K562 (cell line): Measurements from ENCODE around the gene TTLL11. TPM values are rescaled to one million over a fixed set of nuclear protein-coding genes. Genes with fewer than 3 reads are reported as not detected.
A peak's percentile ranks its signal among the peaks of the same experiment; 100 is the strongest.

Experiments
- E2F1 ChIP-seq: sonication (generic); formaldehyde crosslinking; IDR thresholded peaks from 2 replicates; pipeline ENCODE4 v1.8.1; 2023; ENCODE audit warnings: mild to moderate bottlenecking, missing genetic modification reagents, moderate library complexity
- EGR1 ChIP-seq: fragments of 450-650 bp; conservative IDR thresholded peaks from 2 replicates; pipeline ENCODE4 v1.6.1; 2017; ENCODE audit warnings: mild to moderate bottlenecking
- MXD1 ChIP-seq: fragments of 250-450 bp; sonication (Bioruptor Pico); IDR thresholded peaks from 2 replicates; pipeline ENCODE4 v1.8.0; 2021; ENCODE audit warnings: borderline replicate concordance, mild to moderate bottlenecking, moderate library complexity; ENCODE audit not compliant: poor library complexity, severe bottlenecking
- PRMT5 ChIP-seq: sonication (generic); formaldehyde crosslinking; IDR thresholded peaks from 2 replicates; pipeline ENCODE4 v1.5.0; 2020; ENCODE audit warnings: missing genetic modification reagents
- PTTG1 ChIP-seq: fragments of 450-650 bp; IDR thresholded peaks from 2 replicates; pipeline ENCODE4 v1.6.1; 2016; ENCODE audit warnings: low read depth, mild to moderate bottlenecking, missing genetic modification characterization, missing compliant biosample characterization
- PURB ChIP-seq: sonication (generic); formaldehyde crosslinking; IDR thresholded peaks from 2 replicates; pipeline ENCODE4 v1.9.0; 2021; ENCODE audit warnings: low read depth, mild to moderate bottlenecking, missing genetic modification reagents
- TAF9B ChIP-seq: fragments of 450-650 bp; IDR thresholded peaks from 2 replicates; pipeline ENCODE4 v1.6.1; 2018; ENCODE audit warnings: mild to moderate bottlenecking; ENCODE audit not compliant: partially characterized antibody
- TFAM ChIP-seq: fragments of 250-450 bp; sonication (Bioruptor Pico); conservative IDR thresholded peaks from 2 replicates; pipeline ENCODE4 v1.5.0; 2021; ENCODE audit warnings: mild to moderate bottlenecking, moderate library complexity
- THRA ChIP-seq: fragments of 450-650 bp; IDR thresholded peaks from 2 replicates; pipeline ENCODE4 v1.6.1; 2017; ENCODE audit warnings: mild to moderate bottlenecking, moderate library complexity
- ZNF3 ChIP-seq: fragments of 250-450 bp; sonication (Bioruptor Pico); IDR thresholded peaks from 2 replicates; pipeline ENCODE4 v1.5.0; 2021; ENCODE audit warnings: mild to moderate bottlenecking, moderate library complexity
- ZNF512 ChIP-seq: IDR thresholded peaks from 2 replicates; pipeline ENCODE4 v1.6.1; 2016; ENCODE audit warnings: missing genetic modification characterization, missing compliant biosample characterization
- polyA plus RNA-seq, 8 experiments: library from polyadenylated mRNA; depleted of rRNA in 4 of 8; stranded (reverse) in 5 of 8; unstranded in 3 of 8; fragments of >200 nt; fragmentation: Nextera tagmentation in 2 of 8; fragmentation: Illumina TruSeq in 1 of 8; extraction: Ambion mirVana in 2 of 8; extraction: Trizol in 1 of 8; gene quantifications; 2 replicates each; pipeline versions ENCODE4 v1.2.1 to v1.2.3, GENCODE V29; 2011 to 2014; ENCODE audit warnings: inconsistent platforms in 1 of 8, missing spikeins in 1 of 8
- total RNA-seq, 7 experiments: library from RNA; depleted of rRNA in 6 of 7; stranded (reverse); fragments of >200 nt in 6 of 7; fragmentation: Illumina TruSeq in 2 of 7; extraction: Trizol in 2 of 7; gene quantifications; 2 replicates each; pipeline versions ENCODE4 v1.2.1 to v1.2.3, GENCODE V29; 2011 to 2021; ENCODE audit warnings: low replicate concordance in 1 of 7

Gene TTLL11
- total and polyA plus RNA-seq, 9 of the 15 experiments (the other 6 are each of a cell fraction or from before 2014, with no cell fraction given), result 0.83 to 4.4 (median 2.7) TPM

GRCh38 chr9:122051351-122052321 is 41.5 kb downstream of the TTLL11 start (continued):
- no peak for TF ChIP-seq TAF9B
- no peak for TF ChIP-seq PURB (CRISPR knock-in tag)
- TF ChIP-seq ZNF512 (tag), result no peak
- no peak for TF ChIP-seq THRA
- no peak for TF ChIP-seq ZNF3
- TF ChIP-seq PTTG1 (tag), result no peak
- no peak for TF ChIP-seq E2F1 (CRISPR knock-in tag)
- TF ChIP-seq TFAM (CRISPR knock-in tag), result no peak
- TF ChIP-seq MXD1 (CRISPR knock-in tag), result no peak
- peak; percentile 83 for TF ChIP-seq EGR1
- no peak for TF ChIP-seq PRMT5 (CRISPR knock-in tag)
